HEK293 (cell line): ENCODE data around the gene CHERP.
"Not testable (repeated sequence)": the region's sequence is repeated elsewhere in the genome, so short reads cannot be mapped to it uniquely, and the experiment has no call there.

Source experiments
- CTCF ChIA-PET: fragments of 350-600 bp; formaldehyde crosslinking; extraction: SDS; loops from one replicate; lab custom pipeline; 2021; ENCODE audit warnings: antibody characterized with exemption; lab: Yijun Ruan, JAX
- POLR2A ChIA-PET: fragments of 300-600 bp; formaldehyde crosslinking; extraction: SDS; loops from one replicate; lab custom pipeline; 2020; ENCODE audit warnings: antibody characterized with exemption, inconsistent platforms; lab: Yijun Ruan, JAX
- H3K27ac ChIP-seq: fragments of 200-500 bp; sonication (Bioruptor generic); 2 replicates; pipeline ENCODE4 v1.5.1; 2014; ENCODE audit warnings: low read depth, low read length, control low read depth, inconsistent platforms; ENCODE audit errors: extremely low read depth
- H3K36me3 ChIP-seq, 2 experiments: fragments of 200-500 bp in 1 of 2; sonication (Bioruptor generic) in 1 of 2; 1 replicate in 1 of 2; 2 replicates in 1 of 2; pipeline ENCODE4 v1.5.1; 2014 to 2017; ENCODE audit warnings: inconsistent platforms in 2 of 2, low read length in 2 of 2; ENCODE audit not compliant: control insufficient read depth in 2 of 2, insufficient read depth in 1 of 2
- H3K4me1 ChIP-seq: fragments of 200-500 bp; sonication (Bioruptor generic); 2 replicates; pipeline ENCODE4 v1.5.1; 2014; ENCODE audit warnings: mild to moderate bottlenecking, low read length, inconsistent platforms; ENCODE audit not compliant: control insufficient read depth, insufficient read depth
- H3K4me3 ChIP-seq: 2 replicates; pipeline ENCODE4 v1.5.1; 2011; ENCODE audit warnings: low read depth, mild to moderate bottlenecking, control low read depth, low read length, moderate library complexity
- H3K9me3 ChIP-seq: fragments of 200-500 bp; sonication (Bioruptor generic); 2 replicates; pipeline ENCODE4 v1.5.1; 2014; ENCODE audit warnings: low read depth, low read length, inconsistent platforms; ENCODE audit not compliant: control insufficient read depth, insufficient read depth
- BCL6B ChIP-seq: fragments of 450-650 bp; formaldehyde crosslinking; IDR thresholded peaks from 2 replicates; pipeline ENCODE4 v1.5.1; 2017; ENCODE audit warnings: missing biosample characterization, missing genetic modification characterization
- SCRT1 ChIP-seq: fragments of 450-650 bp; formaldehyde crosslinking; IDR thresholded peaks from 2 replicates; pipeline ENCODE4 v1.5.1; 2016; ENCODE audit warnings: missing biosample characterization, missing genetic modification characterization, borderline replicate concordance
- ZBTB10 ChIP-seq: fragments of 450-650 bp; formaldehyde crosslinking; IDR thresholded peaks from 2 replicates; pipeline ENCODE4 v1.5.1; 2016; ENCODE audit warnings: missing biosample characterization, missing genetic modification characterization
- ZBTB20 ChIP-seq: fragments of 450-650 bp; formaldehyde crosslinking; IDR thresholded peaks from 2 replicates; pipeline ENCODE4 v1.5.1; 2016; ENCODE audit warnings: missing biosample characterization, missing genetic modification characterization
- ZFP37 ChIP-seq: fragments of 450-650 bp; formaldehyde crosslinking; IDR thresholded peaks from 2 replicates; pipeline ENCODE4 v1.5.1; 2016; ENCODE audit warnings: missing biosample characterization, missing genetic modification characterization
- ZNF18 ChIP-seq: fragments of 450-650 bp; formaldehyde crosslinking; IDR thresholded peaks from 2 replicates; pipeline ENCODE4 v1.5.1; 2016; ENCODE audit warnings: missing biosample characterization, missing genetic modification characterization
- ZNF24 ChIP-seq: fragments of 450-650 bp; formaldehyde crosslinking; IDR thresholded peaks from 2 replicates; pipeline ENCODE4 v1.5.1; 2016; ENCODE audit warnings: missing biosample characterization, missing genetic modification characterization
- ZNF362 ChIP-seq: fragments of 450-650 bp; formaldehyde crosslinking; IDR thresholded peaks from 2 replicates; pipeline ENCODE4 v1.5.1; 2016; ENCODE audit warnings: missing biosample characterization, missing genetic modification characterization
- ZNF37A ChIP-seq: fragments of 450-650 bp; IDR thresholded peaks from 2 replicates; pipeline ENCODE4 v1.5.1; 2018; ENCODE audit warnings: missing biosample characterization, missing genetic modification characterization
- ZNF544 ChIP-seq: fragments of 450-650 bp; formaldehyde crosslinking; IDR thresholded peaks from 2 replicates; pipeline ENCODE4 v1.5.0; 2017; ENCODE audit warnings: missing biosample characterization, missing genetic modification characterization
- ZNF791 ChIP-seq: fragments of 450-650 bp; formaldehyde crosslinking; IDR thresholded peaks from 2 replicates; pipeline ENCODE4 v1.5.1; 2016; ENCODE audit warnings: missing biosample characterization, missing genetic modification characterization
- ZSCAN5A ChIP-seq: fragments of 450-650 bp; formaldehyde crosslinking; IDR thresholded peaks from 2 replicates; pipeline ENCODE4 v1.5.1; 2016; ENCODE audit warnings: missing biosample characterization, missing genetic modification characterization
- TF ChIP-seq, protein P1 (sequence below): fragments of 450-650 bp; formaldehyde crosslinking; IDR thresholded peaks from 2 replicates; pipeline ENCODE4 v1.5.1; 2016; ENCODE audit warnings: missing biosample characterization, missing genetic modification characterization

CHERP gene

GRCh38 chr19:16548956-16549355 lies 6.7 kb upstream of the CHERP start:
- TF ChIP-seq ZFP37 (tag by site-specific recombination) (no peak), ZNF37A (tag by site-specific recombination) (no peak), SCRT1 (tag by site-specific recombination) (no peak), ZSCAN5A (tag by site-specific recombination) (no peak)
- H3K27ac ChIP-seq: no peak overlapping the region
- H3K36me3 ChIP-seq: peaks cover 13 to 26% of the 10 kb centered on the region in 2 experiments; a peak in 2 of 3 replicates
- ChIA-PET CTCF (interaction anchor here (0.6 to 0.8 kb wide), 2 partner anchors 11 to 1448 kb away, joined by 3 read pairs; no protein-coding TSS in a partner anchor), POLR2A (interaction anchor here (1.0 kb wide), 1 partner anchor 78 kb away, joined by 3 read pairs; no protein-coding TSS in a partner anchor)
- H3K4me1 ChIP-seq: no peaks in the 10 kb centered on the region
- no peaks in the 10 kb centered on the region for H3K9me3 ChIP-seq
- no peak overlapping the region for H3K4me3 ChIP-seq

- H3K9me3 ChIP-seq: no peaks in the 10 kb centered on the region
- peaks cover 14 to 15% of the 10 kb centered on the region in 2 experiments; a peak in 2 of 3 replicates for H3K36me3 ChIP-seq
- H3K4me1 ChIP-seq: peaks cover 2% of the 10 kb centered on the region; the same call in 1 of the 2 replicates
- TF ChIP-seq ZNF791 (tag by site-specific recombination): no peak
- H3K4me3 ChIP-seq: no peak overlapping the region
- no peak overlapping the region for H3K27ac ChIP-seq
- ChIA-PET CTCF (no interaction called here), POLR2A (no interaction called here)
These were observed 2.4 kb upstream of the CHERP start for GRCh38 chr19:16544473-16545231.

GRCh38 chr19:16543734-16544133 lies 1.5 kb upstream of the CHERP start:
- H3K4me3 ChIP-seq, H3K4me1 ChIP-seq, CTCF ChIA-PET, H3K9me3 ChIP-seq, H3K27ac ChIP-seq: not testable (repeated sequence)
- POLR2A ChIA-PET: interaction anchor here (0.5 to 1.4 kb wide), 5 partner anchors 29 to 116 kb away, joined by 3 to 9 read pairs (median 6); partner anchors contain the start of genes MED26, SLC35E1 and SMIM7
- peaks cover 16 to 24% of the 10 kb centered on the region in 2 experiments; a peak in 2 of 3 replicates for H3K36me3 ChIP-seq
- TF ChIP-seq ZNF18 (tag by site-specific recombination): 0 out of 2 replicates have a peak, but pooled peaks have one; percentile 47

GRCh38 chr19:16542910-16543472 lies 754 bp upstream of the CHERP start:
- peaks cover 23 to 32% of the 10 kb centered on the region in 2 experiments; a peak in 2 of 3 replicates for H3K36me3 ChIP-seq
- peaks cover 2% of the 10 kb centered on the region; the same call in 1 of the 2 replicates for H3K4me1 ChIP-seq
- TF ChIP-seq BCL6B (tag by site-specific recombination) (no peak), ZBTB20 (tag by site-specific recombination) (peak; percentile 73), ZNF24 (tag by site-specific recombination) (no peak), ZNF544 (no peak), ZBTB10 (tag by site-specific recombination) (peak; percentile 42; the same call in 1 of the 2 replicates), ZNF362 (peak; percentile 85)
- TF ChIP-seq, protein P1, sequence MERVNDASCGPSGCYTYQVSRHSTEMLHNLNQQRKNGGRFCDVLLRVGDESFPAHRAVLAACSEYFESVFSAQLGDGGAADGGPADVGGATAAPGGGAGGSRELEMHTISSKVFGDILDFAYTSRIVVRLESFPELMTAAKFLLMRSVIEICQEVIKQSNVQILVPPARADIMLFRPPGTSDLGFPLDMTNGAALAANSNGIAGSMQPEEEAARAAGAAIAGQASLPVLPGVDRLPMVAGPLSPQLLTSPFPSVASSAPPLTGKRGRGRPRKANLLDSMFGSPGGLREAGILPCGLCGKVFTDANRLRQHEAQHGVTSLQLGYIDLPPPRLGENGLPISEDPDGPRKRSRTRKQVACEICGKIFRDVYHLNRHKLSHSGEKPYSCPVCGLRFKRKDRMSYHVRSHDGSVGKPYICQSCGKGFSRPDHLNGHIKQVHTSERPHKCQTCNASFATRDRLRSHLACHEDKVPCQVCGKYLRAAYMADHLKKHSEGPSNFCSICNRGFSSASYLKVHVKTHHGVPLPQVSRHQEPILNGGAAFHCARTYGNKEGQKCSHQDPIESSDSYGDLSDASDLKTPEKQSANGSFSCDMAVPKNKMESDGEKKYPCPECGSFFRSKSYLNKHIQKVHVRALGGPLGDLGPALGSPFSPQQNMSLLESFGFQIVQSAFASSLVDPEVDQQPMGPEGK (tag by site-specific recombination): peak; percentile 11; the same call in 1 of the 2 replicates
- peak overlapping the region; percentile 78 for H3K27ac ChIP-seq
- ChIA-PET CTCF (no interaction called here), POLR2A (interaction anchor here (0.5 to 1.4 kb wide), 6 partner anchors 27 to 117 kb away, joined by 3 to 9 read pairs (median 4); partner anchors contain the start of genes MED26, SLC35E1 and SMIM7)
- H3K9me3 ChIP-seq: no peaks in the 10 kb centered on the region
- peak overlapping the region; percentile 96 for H3K4me3 ChIP-seq
